CD4-positive, alpha-beta memory T cell (primary cell): ENCODE measurements around the gene C1orf50. TPM values are rescaled to one million over a fixed set of nuclear protein-coding genes. Genes with fewer than 3 reads are reported as not detected.
"Not testable (repeated sequence)": the region's sequence is repeated elsewhere in the genome, so short reads cannot be mapped to it uniquely, and the experiment has no call there.

Experiments used
- CTCF ChIA-PET: fragments of 350-600 bp; sonication (Branson Sonifier 250); formaldehyde crosslinking; loops from one replicate; lab custom pipeline; 2021; ENCODE audit warnings: inconsistent platforms; ENCODE audit not compliant: partially characterized antibody; lab: Charles Lee
- POLR2A ChIA-PET: fragments of 350-600 bp; sonication (Branson Sonifier 250); formaldehyde crosslinking; loops from one replicate; lab custom pipeline; 2021; ENCODE audit not compliant: partially characterized antibody; lab: Charles Lee
- DNase-seq, 5 donors: peaks; one replicate each; pipeline versions ENCODE4 v3.0.0 to v3.0.0-alpha.2; 2020 to 2022; ENCODE audit warnings: mixed read lengths in 1 of 5
- H3K27ac ChIP-seq: one replicate; pipeline ENCODE4 v1.7.0; 2013; ENCODE audit warnings: low read depth, low read length
- H3K27me3 ChIP-seq: 2 replicates; pipeline ENCODE4 v1.7.0; 2013; ENCODE audit warnings: mild to moderate bottlenecking, low read length, moderate library complexity; ENCODE audit not compliant: insufficient read depth
- H3K36me3 ChIP-seq: 2 replicates; pipeline ENCODE4 v1.7.0; 2013; ENCODE audit warnings: mild to moderate bottlenecking, low read length, moderate library complexity; ENCODE audit not compliant: insufficient read depth
- H3K4me1 ChIP-seq: 2 replicates; pipeline ENCODE4 v1.7.0; 2013; ENCODE audit warnings: mild to moderate bottlenecking, low read length, moderate library complexity; ENCODE audit not compliant: insufficient read depth
- H3K4me3 ChIP-seq, 2 donors: one replicate each; pipeline ENCODE4 v1.7.0; 2013; ENCODE audit warnings: low read length in 2 of 2, mild to moderate bottlenecking in 1 of 2
- H3K9me3 ChIP-seq, 2 donors: one replicate each; pipeline ENCODE4 v1.7.0; 2013; ENCODE audit warnings: low read length in 2 of 2, control low read depth in 1 of 2; ENCODE audit not compliant: control insufficient read depth in 1 of 2
- H3K27ac Mint-ChIP-seq, 7 donors: one replicate each; pipeline ENCODE4 v1.8.0; 2020 to 2021; ENCODE audit warnings: mixed read lengths in 7 of 7, mild to moderate bottlenecking in 6 of 7, inconsistent platforms in 3 of 7, moderate library complexity in 3 of 7
- H3K27me3 Mint-ChIP-seq, 2 donors: one replicate each; pipeline ENCODE4 v1.8.0; 2020 to 2021; ENCODE audit warnings: mixed read lengths in 2 of 2
- H3K36me3 Mint-ChIP-seq, 2 donors: one replicate each; pipeline ENCODE4 v1.8.0; 2020 to 2021; ENCODE audit warnings: mixed read lengths in 2 of 2, inconsistent platforms in 1 of 2, mild to moderate bottlenecking in 1 of 2
- H3K4me1 Mint-ChIP-seq, 4 donors: one replicate each; pipeline ENCODE4 v1.8.0; 2020 to 2021; ENCODE audit warnings: mixed read lengths in 4 of 4, mild to moderate bottlenecking in 1 of 4
- H3K4me3 Mint-ChIP-seq, 8 donors: one replicate each; pipeline ENCODE4 v1.8.0; 2020 to 2021; ENCODE audit warnings: mixed read lengths in 8 of 8, mild to moderate bottlenecking in 7 of 8, moderate library complexity in 6 of 8, inconsistent platforms in 3 of 8
- H3K9me3 Mint-ChIP-seq, 8 donors: one replicate each; pipeline ENCODE4 v1.8.0; 2020 to 2021; ENCODE audit warnings: mixed read lengths in 8 of 8, mild to moderate bottlenecking in 5 of 8, inconsistent platforms in 3 of 8, moderate library complexity in 1 of 8
- intact Hi-C: fragments of 100-400 bp; cut with micrococcal nuclease; formaldehyde crosslinking; loops from one replicate; pipeline ENCODE4 v1.15.1; 2023
- polyA plus RNA-seq, 2 donors: library from polyadenylated mRNA; unstranded; fragments of 300-500 nt; fragmentation: Illumina TruSeq; gene quantifications; one replicate each; pipeline ENCODE4 v1.2.3, GENCODE V29; 2021
- total RNA-seq, 2 experiments: library from RNA; stranded (reverse); gene quantifications; one replicate each; pipeline ENCODE4 v1.2.3, GENCODE V29; 2021

The C1orf50 gene
- total and polyA plus RNA-seq, 4 experiments from 2014 or later, result 2.5 to 20.9 (median 14.6) TPM

DNA sequence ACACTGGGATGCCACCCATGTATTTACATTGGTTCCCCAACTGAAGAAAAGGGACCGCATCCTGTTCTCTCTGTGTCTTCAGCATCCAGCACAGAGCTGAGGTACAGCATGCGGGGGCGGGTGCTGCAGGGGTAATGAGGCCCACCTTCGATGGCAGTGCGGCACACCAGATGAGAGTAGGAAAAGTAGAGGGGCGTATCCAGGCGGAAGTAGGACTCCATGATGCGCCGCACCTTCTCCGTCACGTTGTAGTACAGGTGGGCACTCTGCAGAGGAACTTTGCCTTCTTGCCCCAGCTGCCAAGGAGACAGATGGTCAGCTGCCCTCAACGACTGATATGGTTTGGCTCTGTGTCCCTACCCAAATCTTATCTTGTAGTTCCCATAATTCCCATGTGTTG is 17.0 kb upstream of the C1orf50 start:
- POLR2A ChIA-PET, result no interaction called here
- no peaks in the 10 kb centered on the region for H3K9me3 ChIP-seq
- no peak overlapping the region for H3K4me3 ChIP-seq
- H3K4me1 ChIP-seq, result no peaks in the 10 kb centered on the region
- no peak overlapping the region for H3K27ac Mint-ChIP-seq
- no peaks in the 10 kb centered on the region for H3K27me3 Mint-ChIP-seq
- H3K9me3 Mint-ChIP-seq, result no peaks in the 10 kb centered on the region
- no peaks in the 10 kb centered on the region for H3K27me3 ChIP-seq
- CTCF ChIA-PET, result interaction anchor here (1.5 to 1.9 kb wide), 2 partner anchors 9 to 167 kb away, joined by 7 read pairs; no protein-coding TSS in a partner anchor
- H3K4me1 Mint-ChIP-seq, result peaks cover 0 to 4% (median 0%) of the 10 kb centered on the region in 4 donors
- H3K4me3 Mint-ChIP-seq, result no peak overlapping the region
- DNase-seq, result no peak
- no peak overlapping the region for H3K27ac ChIP-seq
- peaks cover 56 to 71% of the 10 kb centered on the region in 2 donors for H3K36me3 Mint-ChIP-seq
- intact Hi-C loops, result no loop called here
- peaks cover 49% of the 10 kb centered on the region for H3K36me3 ChIP-seq

DNA sequence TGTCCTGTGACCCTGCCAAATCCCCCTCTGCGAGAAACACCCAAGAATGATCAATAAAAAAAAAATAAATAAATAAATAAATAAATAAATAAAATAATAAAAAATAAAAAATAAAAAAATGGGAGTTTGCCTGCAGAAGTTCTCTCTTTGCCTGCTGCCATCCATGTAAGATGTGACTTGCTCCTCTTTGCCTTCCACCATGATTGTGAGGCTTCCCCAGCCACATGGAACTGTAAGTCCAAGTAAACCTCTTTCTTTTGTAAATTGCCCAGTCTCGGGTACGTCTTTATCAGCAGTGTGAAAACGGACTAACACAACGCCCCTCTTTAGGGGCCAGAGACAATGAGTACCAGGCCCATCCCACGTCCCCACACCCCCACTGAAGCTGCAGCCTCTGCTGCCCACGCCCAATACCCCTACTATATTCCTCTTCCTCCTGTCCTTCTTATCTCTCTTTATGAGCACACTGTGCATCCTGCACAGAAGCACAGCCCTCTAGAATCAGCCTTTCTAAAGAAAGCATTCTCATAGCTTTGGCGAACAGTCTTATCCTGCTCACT is 15.5 kb upstream of the C1orf50 start:
- CTCF ChIA-PET, result interaction anchor here (2.2 kb wide), 1 partner anchor 15 kb away, joined by 11 read pairs; the partner anchor contains the start of genes C1orf50 and P3H1
- H3K4me1 Mint-ChIP-seq, intact Hi-C loops: not testable (repeated sequence)

DNA sequence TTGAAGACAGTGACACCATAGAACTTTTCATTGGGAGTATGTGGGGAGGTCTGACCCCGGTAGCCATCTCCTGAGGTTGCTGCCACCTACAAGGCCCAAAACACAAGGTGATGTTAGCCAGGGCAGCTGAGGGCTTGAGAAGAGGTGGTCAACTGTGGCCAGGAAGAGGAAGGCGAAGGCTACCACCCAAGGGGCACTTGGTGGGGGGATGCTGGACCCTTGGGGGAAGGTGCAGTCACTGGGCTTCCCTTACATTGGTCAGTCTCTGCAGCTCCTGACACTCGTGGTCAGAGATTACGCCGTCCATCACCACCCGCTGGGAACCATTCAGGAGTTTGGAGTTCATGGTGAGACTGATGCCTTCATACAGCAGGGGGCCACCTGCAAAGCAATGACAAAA is 14.8 kb upstream of the C1orf50 start:
- peak overlapping the region in 3 of 7 donors; percentile 18 to 57 (median 43) for H3K27ac Mint-ChIP-seq
- peaks cover 78 to 80% of the 10 kb centered on the region in 2 donors for H3K36me3 Mint-ChIP-seq
- H3K27ac ChIP-seq, result no peak overlapping the region

More for the DNA sequence above, 15.5 kb upstream of the C1orf50 start:
- H3K4me3 ChIP-seq, H3K27me3 ChIP-seq, H3K27ac ChIP-seq, H3K4me1 ChIP-seq, DNase-seq, H3K9me3 Mint-ChIP-seq, H3K27me3 Mint-ChIP-seq, H3K9me3 ChIP-seq, POLR2A ChIA-PET: not testable (repeated sequence)
- H3K36me3 ChIP-seq, result peaks cover 61% of the 10 kb centered on the region
- H3K27ac Mint-ChIP-seq, result peak overlapping the region in 1 of 7 donors; percentile 20
- H3K36me3 Mint-ChIP-seq, result peaks cover 71 to 80% of the 10 kb centered on the region in 2 donors
- peak overlapping the region in 1 of 8 donors; percentile 42 for H3K4me3 Mint-ChIP-seq

DNA sequence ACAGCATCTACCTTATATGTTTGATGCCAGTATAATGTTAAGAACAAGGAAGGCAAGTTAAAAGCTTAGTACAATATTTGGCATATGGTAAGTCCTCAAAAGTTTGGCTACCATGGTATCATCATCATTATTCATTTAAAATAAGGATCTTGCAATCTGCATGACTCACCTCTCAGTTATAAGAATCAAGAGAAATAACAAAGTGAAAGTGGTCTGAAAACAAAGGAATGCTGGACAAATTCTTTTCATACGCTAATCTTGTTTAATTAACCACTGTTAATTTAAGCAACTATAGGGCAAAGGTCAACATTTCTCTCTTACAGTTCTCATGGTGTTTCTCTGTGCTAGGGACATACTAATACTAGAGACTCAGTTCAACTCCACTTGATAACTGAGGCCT is 14.0 kb upstream of the C1orf50 start:
- ChIA-PET POLR2A (no interaction called here), CTCF (interaction anchor here (1.4 to 2.2 kb wide), 3 partner anchors 11 to 187 kb away, joined by 3 to 11 read pairs (median 3); partner anchors contain the start of genes C1orf50 and P3H1)
- H3K9me3 Mint-ChIP-seq, result no peaks in the 10 kb centered on the region
- H3K4me1 Mint-ChIP-seq, result peaks cover 0 to 10% (median under 1%) of the 10 kb centered on the region in 4 donors
- intact Hi-C loops, result no loop called here
- peaks cover 84 to 85% of the 10 kb centered on the region in 2 donors for H3K36me3 Mint-ChIP-seq
- H3K27me3 Mint-ChIP-seq, result no peaks in the 10 kb centered on the region
- no peak for DNase-seq
- H3K27me3 ChIP-seq, result no peaks in the 10 kb centered on the region
- H3K4me3 Mint-ChIP-seq, result no peak overlapping the region
- peak overlapping the region in 1 of 7 donors; percentile 52 for H3K27ac Mint-ChIP-seq
- no peak overlapping the region for H3K4me3 ChIP-seq
- no peaks in the 10 kb centered on the region for H3K4me1 ChIP-seq
- no peak overlapping the region for H3K27ac ChIP-seq
- no peaks in the 10 kb centered on the region for H3K9me3 ChIP-seq
- H3K36me3 ChIP-seq, result peaks cover 71% of the 10 kb centered on the region

More for the DNA sequence above, 14.8 kb upstream of the C1orf50 start:
- Histone ChIP-seq H3K4me1 (no peaks in the 10 kb centered on the region), H3K27me3 (no peaks in the 10 kb centered on the region), H3K36me3 (peaks cover 63% of the 10 kb centered on the region), H3K4me3 (no peak overlapping the region), H3K9me3 (no peaks in the 10 kb centered on the region)
- no peaks in the 10 kb centered on the region for H3K9me3 Mint-ChIP-seq
- no peaks in the 10 kb centered on the region for H3K27me3 Mint-ChIP-seq
- no peak overlapping the region for H3K4me3 Mint-ChIP-seq
- no peak for DNase-seq
- POLR2A ChIA-PET, result no interaction called here
- CTCF ChIA-PET, result interaction anchor here (1.4 to 2.2 kb wide), 3 partner anchors 10 to 186 kb away, joined by 3 to 11 read pairs (median 3); partner anchors contain the start of genes C1orf50 and P3H1
- H3K4me1 Mint-ChIP-seq, result peaks cover 0 to 10% (median under 1%) of the 10 kb centered on the region in 4 donors
- intact Hi-C loops, result no loop called here

DNA sequence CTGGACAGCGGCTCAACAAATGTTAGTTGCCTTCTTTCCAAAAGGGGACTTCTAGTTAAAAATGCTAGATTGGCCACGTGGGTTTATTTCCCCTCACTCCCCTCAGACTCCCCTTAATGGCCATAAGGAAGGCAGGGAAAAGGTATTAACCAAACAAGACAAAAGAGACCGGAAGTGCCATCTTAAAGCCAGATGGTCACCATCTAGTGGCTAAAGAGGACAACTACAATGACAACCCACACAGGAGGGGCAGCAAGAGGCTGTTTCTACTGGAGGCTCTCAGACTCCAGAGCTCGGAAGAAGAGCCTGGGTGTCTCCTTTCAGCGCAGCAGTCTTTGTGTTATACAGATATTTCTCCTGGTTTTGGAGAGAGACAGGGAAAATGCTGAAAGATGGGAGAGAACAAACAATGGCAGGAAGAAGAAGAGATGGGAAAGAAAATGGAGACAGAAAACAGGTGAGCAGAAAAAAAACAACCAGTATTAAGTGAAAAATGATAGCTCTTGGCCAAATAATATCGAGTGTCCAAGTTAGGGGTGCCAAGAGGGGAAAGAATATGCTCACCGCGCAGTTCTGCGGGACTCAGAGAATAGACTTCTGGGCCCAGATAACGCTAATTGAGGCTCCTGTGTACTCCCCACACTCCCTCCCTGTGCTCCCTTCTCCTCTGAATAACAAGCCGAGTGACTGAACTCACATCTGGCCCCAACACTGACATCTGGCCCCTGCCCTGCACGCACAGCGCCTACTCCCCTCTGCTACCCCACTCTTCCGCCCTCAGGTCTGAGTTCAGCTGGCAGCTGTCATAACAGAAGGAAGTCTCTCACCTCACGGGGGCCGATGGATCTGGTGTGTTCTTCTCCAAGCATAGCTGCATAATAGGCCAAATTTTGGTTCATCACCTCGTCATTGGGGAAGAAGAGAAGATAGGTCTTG is 9.8 kb upstream of the C1orf50 start:
- peaks cover 0 to 10% (median under 1%) of the 10 kb centered on the region in 4 donors for H3K4me1 Mint-ChIP-seq
- H3K36me3 ChIP-seq, result peaks cover 65% of the 10 kb centered on the region
- no peak overlapping the region for H3K4me3 ChIP-seq
- POLR2A ChIA-PET, result interaction anchor here (3.1 kb wide), 1 partner anchor 10 kb away, joined by 16 read pairs; the partner anchor contains the start of genes C1orf50 and P3H1
- peaks cover 57 to 64% of the 10 kb centered on the region in 2 donors for H3K36me3 Mint-ChIP-seq
- H3K27me3 Mint-ChIP-seq, result no peaks in the 10 kb centered on the region
- intact Hi-C loops, result no loop called here
- CTCF ChIA-PET, result interaction anchor here (0.6 to 2.9 kb wide), 3 partner anchors 9 to 35 kb away, joined by 3 to 18 read pairs (median 3); partner anchors contain the start of genes C1orf50 and P3H1
- H3K4me1 ChIP-seq, result no peaks in the 10 kb centered on the region
- H3K9me3 Mint-ChIP-seq, result no peaks in the 10 kb centered on the region
- no peak overlapping the region for H3K4me3 Mint-ChIP-seq
- no peak overlapping the region for H3K27ac ChIP-seq
- no peaks in the 10 kb centered on the region for H3K27me3 ChIP-seq
- peak overlapping the region in 5 of 7 donors; percentile 42 to 85 (median 70) for H3K27ac Mint-ChIP-seq
- DNase-seq, result peak in 4 of 5 donors; percentile 20 to 26 (median 24)
- no peaks in the 10 kb centered on the region for H3K9me3 ChIP-seq

DNA sequence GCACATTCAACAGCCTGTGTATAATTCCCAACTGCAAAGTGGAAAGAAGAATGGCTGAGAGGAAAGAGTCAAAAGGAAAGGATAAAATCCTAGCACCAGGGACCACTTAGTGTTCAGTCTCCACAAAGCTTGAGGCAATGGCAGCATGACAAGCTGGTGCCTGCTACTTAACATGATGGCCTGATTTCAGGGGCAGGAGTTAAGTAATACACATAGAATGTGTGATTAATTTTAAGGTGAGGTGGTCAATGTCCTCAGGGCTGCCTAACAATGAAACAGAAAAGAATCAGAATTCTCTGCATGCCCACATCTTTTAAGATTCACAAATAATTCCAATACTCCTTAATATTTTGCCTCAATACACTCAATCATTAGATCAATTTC is 9.2 kb upstream of the C1orf50 start:
- DNase-seq, result no peak
- H3K27me3 ChIP-seq, result no peaks in the 10 kb centered on the region
- Mint-ChIP-seq H3K9me3 (no peaks in the 10 kb centered on the region), H3K4me1 (peaks cover 0 to 10% (median under 1%) of the 10 kb centered on the region in 4 donors), H3K4me3 (no peak overlapping the region), H3K27ac (no peak overlapping the region), H3K36me3 (peaks cover 51 to 60% of the 10 kb centered on the region in 2 donors), H3K27me3 (no peaks in the 10 kb centered on the region)
- no peaks in the 10 kb centered on the region for H3K4me1 ChIP-seq
- no peaks in the 10 kb centered on the region for H3K9me3 ChIP-seq
- H3K27ac ChIP-seq, result no peak overlapping the region
- ChIA-PET CTCF (interaction anchor here (0.6 to 2.9 kb wide), 5 partner anchors 9 to 67 kb away, joined by 3 to 18 read pairs (median 3); partner anchors contain the start of genes C1orf50 and P3H1), POLR2A (interaction anchor here (3.1 kb wide), 1 partner anchor 9 kb away, joined by 16 read pairs; the partner anchor contains the start of genes C1orf50 and P3H1)
- intact Hi-C loops, result no loop called here
- H3K4me3 ChIP-seq, result no peak overlapping the region
- peaks cover 58% of the 10 kb centered on the region for H3K36me3 ChIP-seq
